ENCODE results near the gene TRIM28. TPM values are rescaled to one million over a fixed set of nuclear protein-coding genes. Genes with fewer than 3 reads are reported as not detected.

Gene TRIM28
- total and polyA plus RNA-seq, 9 of the 15 experiments (the other 6 are each of a cell fraction or from before 2014, with no cell fraction given): 12.1 to 797 (median 490) TPM

DNA sequence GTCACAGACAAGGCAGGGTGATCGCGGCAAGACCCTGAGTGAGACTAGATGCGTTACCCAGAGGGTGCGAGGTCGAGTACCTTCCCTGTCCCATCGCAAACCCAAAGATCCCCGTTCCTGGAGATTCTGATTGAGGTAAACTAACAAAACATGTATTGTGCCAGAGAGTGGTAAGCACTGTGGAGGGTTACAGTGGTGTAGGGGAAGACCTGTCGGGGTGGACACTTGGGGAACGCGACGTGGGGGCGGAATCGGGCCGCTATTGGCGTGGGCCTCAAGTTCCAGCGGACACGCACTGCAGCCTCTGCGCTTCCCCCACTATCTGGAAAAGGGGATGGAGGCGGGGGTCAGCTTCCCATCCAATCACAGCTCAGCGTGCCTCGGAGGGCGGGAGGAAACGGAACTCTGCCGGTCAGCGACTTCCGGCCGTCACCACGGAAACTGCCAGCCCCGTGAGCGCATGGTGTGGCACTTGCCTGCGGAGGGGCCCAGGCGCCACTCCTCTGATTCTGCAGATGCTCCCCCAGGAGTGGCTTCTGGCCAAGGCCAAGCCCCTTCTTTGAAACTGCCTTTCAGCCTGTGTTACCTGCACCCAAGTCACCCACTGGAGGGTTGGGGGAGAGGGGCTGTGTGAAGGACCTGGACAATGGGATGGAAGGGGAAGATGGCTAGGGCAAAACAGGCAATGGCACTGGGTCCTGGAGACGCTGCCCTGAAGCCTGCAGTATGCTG lies 15.6 kb downstream of the TRIM28 start (continued):
- TF ChIP-seq, protein P1, sequence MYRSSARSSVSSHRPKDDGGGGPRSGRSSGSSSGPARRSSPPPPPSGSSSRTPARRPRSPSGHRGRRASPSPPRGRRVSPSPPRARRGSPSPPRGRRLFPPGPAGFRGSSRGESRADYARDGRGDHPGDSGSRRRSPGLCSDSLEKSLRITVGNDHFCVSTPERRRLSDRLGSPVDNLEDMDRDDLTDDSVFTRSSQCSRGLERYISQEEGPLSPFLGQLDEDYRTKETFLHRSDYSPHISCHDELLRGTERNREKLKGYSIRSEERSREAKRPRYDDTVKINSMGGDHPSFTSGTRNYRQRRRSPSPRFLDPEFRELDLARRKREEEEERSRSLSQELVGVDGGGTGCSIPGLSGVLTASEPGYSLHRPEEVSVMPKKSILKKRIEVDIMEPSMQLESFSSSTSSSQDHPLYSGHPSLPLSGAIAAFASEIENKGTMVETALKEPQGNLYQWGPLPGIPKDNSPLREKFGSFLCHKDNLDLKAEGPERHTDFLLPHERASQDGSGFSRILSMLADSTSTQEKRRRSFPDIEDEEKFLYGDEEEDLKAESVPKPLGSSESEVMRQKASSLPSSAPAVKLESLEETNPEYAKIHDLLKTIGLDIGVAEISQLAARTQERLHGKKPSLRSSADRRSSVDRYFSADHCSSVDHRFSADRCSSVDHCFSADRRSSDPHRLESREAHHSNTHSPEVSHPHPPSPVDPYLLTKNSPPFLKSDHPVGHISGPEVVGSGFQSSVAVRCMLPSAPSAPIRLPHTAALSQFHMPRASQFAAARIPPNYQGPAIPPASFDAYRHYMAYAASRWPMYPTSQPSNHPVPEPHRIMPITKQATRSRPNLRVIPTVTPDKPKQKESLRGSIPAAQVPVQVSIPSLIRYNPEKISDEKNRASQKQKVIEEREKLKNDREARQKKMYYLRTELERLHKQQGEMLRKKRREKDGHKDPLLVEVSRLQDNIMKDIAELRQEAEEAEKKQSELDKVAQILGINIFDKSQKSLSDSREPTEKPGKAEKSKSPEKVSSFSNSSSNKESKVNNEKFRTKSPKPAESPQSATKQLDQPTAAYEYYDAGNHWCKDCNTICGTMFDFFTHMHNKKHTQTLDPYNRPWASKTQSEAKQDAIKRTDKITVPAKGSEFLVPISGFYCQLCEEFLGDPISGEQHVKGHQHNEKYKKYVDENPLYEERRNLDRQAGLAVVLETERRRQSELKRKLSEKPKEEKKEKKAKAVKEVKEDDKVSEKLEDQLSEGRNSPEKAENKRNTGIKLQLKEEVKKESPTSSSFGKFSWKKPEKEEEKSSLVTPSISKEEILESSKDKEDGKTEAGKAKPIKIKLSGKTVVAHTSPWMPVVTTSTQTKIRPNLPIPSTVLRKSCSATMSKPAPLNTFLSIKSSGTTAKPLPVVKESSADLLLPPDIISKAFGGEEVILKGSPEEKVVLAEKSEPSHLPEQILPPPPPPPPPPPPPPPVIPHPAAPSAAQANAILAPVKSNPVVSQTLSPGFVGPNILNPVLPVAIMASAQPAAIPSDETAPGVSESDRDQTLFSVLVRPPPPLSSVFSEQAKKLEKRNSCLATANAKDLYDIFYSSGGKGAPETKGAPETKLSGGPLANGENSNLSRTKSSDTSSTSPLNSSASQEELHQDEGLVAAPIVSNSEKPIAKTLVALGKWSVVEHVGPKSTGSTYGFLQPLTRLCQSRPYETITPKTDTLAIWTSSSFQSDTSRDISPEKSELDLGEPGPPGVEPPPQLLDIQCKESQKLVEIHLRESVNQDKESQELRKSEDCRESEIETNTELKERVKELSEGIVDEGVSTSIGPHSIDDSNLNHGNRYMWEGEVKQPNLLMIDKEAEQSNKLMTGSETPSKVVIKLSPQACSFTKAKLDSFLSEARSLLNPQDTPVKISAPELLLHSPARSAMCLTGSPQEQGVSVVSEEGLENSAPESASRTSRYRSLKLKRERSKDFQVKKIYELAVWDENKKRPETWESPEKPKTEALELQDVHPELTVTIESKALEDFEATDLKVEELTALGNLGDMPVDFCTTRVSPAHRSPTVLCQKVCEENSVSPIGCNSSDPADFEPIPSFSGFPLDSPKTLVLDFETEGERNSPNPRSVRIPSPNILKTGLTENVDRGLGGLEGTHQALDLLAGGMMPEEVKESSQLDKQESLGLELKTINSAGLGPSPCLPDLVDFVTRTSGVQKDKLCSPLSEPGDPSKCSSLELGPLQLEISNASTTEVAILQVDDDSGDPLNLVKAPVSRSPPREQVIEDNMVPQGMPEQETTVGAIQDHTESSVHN (IDR thresholded peaks at IDR 0.05; ENCODE audit: borderline replicate concordance in 1 of 2, low read depth in 1 of 2): no peak
- TF ChIP-seq EHMT2 (IDR thresholded peaks at IDR 0.05) (no peak), STAG1 (CRISPR knock-in tag; IDR thresholded peaks at IDR 0.05; ENCODE audit: borderline replicate concordance) (no peak), GTF2E2 (tag; IDR thresholded peaks at IDR 0.05) (peak; percentile 97; the same call in 1 of the 2 replicates), DDX20 (tag; IDR thresholded peaks at IDR 0.05; ENCODE audit: low read depth) (no peak), TRIM28 (IDR thresholded peaks at IDR 0.05) (no peak; the same call in 1 of the 2 replicates), ZNF436 (CRISPR knock-in tag; IDR thresholded peaks at IDR 0.05) (no peak), FOS (IDR thresholded peaks at IDR 0.05; ENCODE audit: extremely low read depth, insufficient read length) (peak; percentile 56), DPF2 (IDR thresholded peaks at IDR 0.05) (no peak; the same call in none of the 2 replicates), L3MBTL2 (IDR thresholded peaks at IDR 0.05) (peak; percentile 98), XRCC5 (IDR thresholded peaks at IDR 0.05; ENCODE audit: low read depth, low read length) (no peak), TAL1 (IDR thresholded peaks at IDR 0.05) (no peak)
- TF ChIP-seq, protein P2, sequence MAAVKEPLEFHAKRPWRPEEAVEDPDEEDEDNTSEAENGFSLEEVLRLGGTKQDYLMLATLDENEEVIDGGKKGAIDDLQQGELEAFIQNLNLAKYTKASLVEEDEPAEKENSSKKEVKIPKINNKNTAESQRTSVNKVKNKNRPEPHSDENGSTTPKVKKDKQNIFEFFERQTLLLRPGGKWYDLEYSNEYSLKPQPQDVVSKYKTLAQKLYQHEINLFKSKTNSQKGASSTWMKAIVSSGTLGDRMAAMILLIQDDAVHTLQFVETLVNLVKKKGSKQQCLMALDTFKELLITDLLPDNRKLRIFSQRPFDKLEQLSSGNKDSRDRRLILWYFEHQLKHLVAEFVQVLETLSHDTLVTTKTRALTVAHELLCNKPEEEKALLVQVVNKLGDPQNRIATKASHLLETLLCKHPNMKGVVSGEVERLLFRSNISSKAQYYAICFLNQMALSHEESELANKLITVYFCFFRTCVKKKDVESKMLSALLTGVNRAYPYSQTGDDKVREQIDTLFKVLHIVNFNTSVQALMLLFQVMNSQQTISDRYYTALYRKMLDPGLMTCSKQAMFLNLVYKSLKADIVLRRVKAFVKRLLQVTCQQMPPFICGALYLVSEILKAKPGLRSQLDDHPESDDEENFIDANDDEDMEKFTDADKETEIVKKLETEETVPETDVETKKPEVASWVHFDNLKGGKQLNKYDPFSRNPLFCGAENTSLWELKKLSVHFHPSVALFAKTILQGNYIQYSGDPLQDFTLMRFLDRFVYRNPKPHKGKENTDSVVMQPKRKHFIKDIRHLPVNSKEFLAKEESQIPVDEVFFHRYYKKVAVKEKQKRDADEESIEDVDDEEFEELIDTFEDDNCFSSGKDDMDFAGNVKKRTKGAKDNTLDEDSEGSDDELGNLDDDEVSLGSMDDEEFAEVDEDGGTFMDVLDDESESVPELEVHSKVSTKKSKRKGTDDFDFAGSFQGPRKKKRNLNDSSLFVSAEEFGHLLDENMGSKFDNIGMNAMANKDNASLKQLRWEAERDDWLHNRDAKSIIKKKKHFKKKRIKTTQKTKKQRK (IDR thresholded peaks at IDR 0.05; ENCODE audit: borderline replicate concordance, low read depth, low read length): no peak
- TF ChIP-seq, protein P3, sequence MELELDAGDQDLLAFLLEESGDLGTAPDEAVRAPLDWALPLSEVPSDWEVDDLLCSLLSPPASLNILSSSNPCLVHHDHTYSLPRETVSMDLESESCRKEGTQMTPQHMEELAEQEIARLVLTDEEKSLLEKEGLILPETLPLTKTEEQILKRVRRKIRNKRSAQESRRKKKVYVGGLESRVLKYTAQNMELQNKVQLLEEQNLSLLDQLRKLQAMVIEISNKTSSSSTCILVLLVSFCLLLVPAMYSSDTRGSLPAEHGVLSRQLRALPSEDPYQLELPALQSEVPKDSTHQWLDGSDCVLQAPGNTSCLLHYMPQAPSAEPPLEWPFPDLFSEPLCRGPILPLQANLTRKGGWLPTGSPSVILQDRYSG (tag; conservative IDR thresholded peaks at IDR 0.05; ENCODE audit: low read depth): no peak; the same call in 1 of the 2 replicates

Data from K562 (cell line).